ENCODE results near the gene RAB11FIP4. TPM values are rescaled to one million over a fixed set of nuclear protein-coding genes. Genes with fewer than 3 reads are reported as not detected.

Gene RAB11FIP4
- total RNA-seq, 1 experiment from 2014 or later, result 15.1 TPM

GRCh38 chr17:31575043-31575442, 183.6 kb downstream of the RAB11FIP4 start:
- no peaks in the 10 kb centered on the region for H3K9me3 ChIP-seq (ENCODE audit: control insufficient read depth in 1 of 2, insufficient read depth in 1 of 2, low read depth in 1 of 2, low read length in 2 of 2)
- no peaks in the 10 kb centered on the region for H3K36me3 ChIP-seq (ENCODE audit: control insufficient read depth in 1 of 2, insufficient read depth in 2 of 2, low read length in 2 of 2)
- ChIA-PET POLR2A (no interaction called here), CTCF (no interaction called here), RAD21 (ENCODE audit: low non-redundant PET in 1 of 2, low total read pairs in 2 of 2, uncharacterized antibody in 2 of 2, unreplicated experiment in 2 of 2) (no interaction called here)
- H3K27me3 ChIP-seq (ENCODE audit: insufficient read depth, low read length), result no peaks in the 10 kb centered on the region
- H2AFZ ChIP-seq (ENCODE audit: low read depth, low read length, poor library complexity, severe bottlenecking), result no peak overlapping the region
- H4K20me1 ChIP-seq (ENCODE audit: insufficient read depth), result no peaks in the 10 kb centered on the region
- H3K27ac ChIP-seq (ENCODE audit: low read depth, low read length), result no peak overlapping the region
- H3K9me2 ChIP-seq (ENCODE audit: insufficient read depth), result no peaks in the 10 kb centered on the region
- no peak overlapping the region for H3K4me2 ChIP-seq (ENCODE audit: low read length)
- BruUV-seq (replicated peaks), result no TSS peak
- intact Hi-C loops (cut with micrococcal nuclease), result no loop called here
- H3K9ac ChIP-seq (ENCODE audit: low read length), result no peak overlapping the region
- no peak for TF ChIP-seq POLR2AphosphoS5 (IDR thresholded peaks at IDR 0.05; ENCODE audit: low read depth, low read length)
- no peak for TF ChIP-seq TCF7L2 (IDR thresholded peaks at IDR 0.05; ENCODE audit: borderline replicate concordance, extremely low read depth, insufficient read depth, insufficient read length)
- no peak for TF ChIP-seq JUND (IDR thresholded peaks at IDR 0.05)
- TF ChIP-seq SIN3A (IDR thresholded peaks at IDR 0.05; ENCODE audit: low read depth), result no peak
- TF ChIP-seq CTCF (IDR thresholded peaks at IDR 0.05 in 2 of 3, conservative IDR thresholded peaks at IDR 0.05 in 1 of 3; ENCODE audit: borderline replicate concordance in 1 of 3, insufficient read depth in 1 of 3, low read depth in 2 of 3, low read length in 2 of 3), result no peak
- no peak for TF ChIP-seq EZH2 (IDR thresholded peaks at IDR 0.05)
- no peak for TF ChIP-seq POLR2A (IDR thresholded peaks at IDR 0.05; ENCODE audit: borderline replicate concordance, extremely low read depth, insufficient read depth, insufficient read length)
- no peak for TF ChIP-seq EGR1 (IDR thresholded peaks at IDR 0.05; ENCODE audit: low read depth)
- no peak for TF ChIP-seq ZNF274 (IDR thresholded peaks at IDR 0.05; ENCODE audit: low read depth, low read length)
- TF ChIP-seq RAD21 (IDR thresholded peaks at IDR 0.05; ENCODE audit: low read depth), result no peak
- peaks cover 3 to 24% of the 10 kb centered on the region in 2 experiments; a peak in 3 of 4 replicates for H3K4me1 ChIP-seq (ENCODE audit: control insufficient read depth in 1 of 2, insufficient read depth in 2 of 2, low read length in 2 of 2)
- no peaks in the 10 kb centered on the region for H3K79me2 ChIP-seq (ENCODE audit: insufficient read depth, low read length)
- no peak for DNase-seq (ENCODE audit: low read depth, low spot score)
- no peak for ATAC-seq
- no peak overlapping the region for H3K4me3 ChIP-seq (replicated peaks in 1 of 2; ENCODE audit: low read depth in 1 of 2, low read length in 2 of 2)

DNA sequence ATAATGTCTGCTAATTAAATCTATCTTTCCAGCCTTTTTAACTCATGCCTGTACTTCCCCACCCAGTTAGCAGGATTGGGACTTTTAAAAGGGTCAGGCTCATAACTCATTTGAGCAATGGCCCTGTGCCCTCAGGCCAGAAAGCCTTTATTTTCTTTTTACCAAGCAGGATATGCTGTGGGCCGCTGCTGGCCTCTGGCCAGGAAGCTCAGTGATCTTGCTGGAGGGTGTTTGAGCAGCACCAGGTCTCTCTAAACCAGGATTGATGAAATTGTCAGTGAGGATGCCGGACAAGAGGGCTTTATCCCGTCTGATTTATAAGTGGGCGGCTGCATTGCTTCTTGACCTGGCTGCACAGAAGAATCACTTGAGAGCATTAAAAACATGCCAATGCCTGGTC, 187.8 kb downstream of the RAB11FIP4 start:
- no peak overlapping the region for H3K27ac ChIP-seq (ENCODE audit: low read depth, low read length)
- intact Hi-C loops (cut with micrococcal nuclease), result no loop called here
- H3K36me3 ChIP-seq (ENCODE audit: control insufficient read depth in 1 of 2, insufficient read depth in 2 of 2, low read length in 2 of 2), result no peaks in the 10 kb centered on the region
- H3K4me3 ChIP-seq (replicated peaks in 1 of 2; ENCODE audit: low read depth in 1 of 2, low read length in 2 of 2), result no peak overlapping the region
- no peaks in the 10 kb centered on the region for H3K9me3 ChIP-seq (ENCODE audit: control insufficient read depth in 1 of 2, insufficient read depth in 1 of 2, low read depth in 1 of 2, low read length in 2 of 2)
- DNase-seq (ENCODE audit: low read depth, low spot score) (no peak), ATAC-seq (no peak)
- H3K9me2 ChIP-seq (ENCODE audit: insufficient read depth), result no peaks in the 10 kb centered on the region
- BruUV-seq (replicated peaks), result no TSS peak
- RAD21 ChIA-PET (ENCODE audit: low non-redundant PET in 1 of 2, low total read pairs in 2 of 2, uncharacterized antibody in 2 of 2, unreplicated experiment in 2 of 2), result no interaction called here
- no peak overlapping the region for H3K9ac ChIP-seq (ENCODE audit: low read length)
- H3K79me2 ChIP-seq (ENCODE audit: insufficient read depth, low read length), result no peaks in the 10 kb centered on the region
- no peak overlapping the region for H3K4me2 ChIP-seq (ENCODE audit: low read length)
- peaks cover 9 to 24% of the 10 kb centered on the region in 2 experiments for H3K4me1 ChIP-seq (ENCODE audit: control insufficient read depth in 1 of 2, insufficient read depth in 2 of 2, low read length in 2 of 2)
- POLR2A ChIA-PET, result no interaction called here
- no peaks in the 10 kb centered on the region for H3K27me3 ChIP-seq (ENCODE audit: insufficient read depth, low read length)
- CTCF ChIA-PET, result no interaction called here
- no peak overlapping the region for H2AFZ ChIP-seq (ENCODE audit: low read depth, low read length, poor library complexity, severe bottlenecking)
- H4K20me1 ChIP-seq (ENCODE audit: insufficient read depth), result no peaks in the 10 kb centered on the region
- TF ChIP-seq RAD21 (IDR thresholded peaks at IDR 0.05; ENCODE audit: low read depth) (no peak), ZNF274 (IDR thresholded peaks at IDR 0.05; ENCODE audit: low read depth, low read length) (no peak), CEBPB (IDR thresholded peaks at IDR 0.05; ENCODE audit: low read depth) (no peak), SIN3A (IDR thresholded peaks at IDR 0.05; ENCODE audit: low read depth) (no peak), REST (IDR thresholded peaks at IDR 0.05; ENCODE audit: low read depth) (no peak), EZH2 (IDR thresholded peaks at IDR 0.05) (no peak), JUND (IDR thresholded peaks at IDR 0.05) (no peak), ZFX (IDR thresholded peaks at IDR 0.05) (no peak), CTCF (IDR thresholded peaks at IDR 0.05 in 2 of 3, conservative IDR thresholded peaks at IDR 0.05 in 1 of 3; ENCODE audit: borderline replicate concordance in 1 of 3, insufficient read depth in 1 of 3, low read depth in 2 of 3, low read length in 2 of 3) (no peak)

Data from HCT116 (cell line).